Lower leg skin (tissue), 3 donors: ENCODE data around the gene SPATA13.

Source experiments
- POLR2A ChIP-seq, 2 donors: fragments of 450-650 bp; IDR thresholded peaks; one replicate each; pipeline ENCODE4 v1.6.1; 2016 to 2017; ENCODE audit warnings: antibody characterized with exemption in 2 of 2, mild to moderate bottlenecking in 1 of 2, moderate library complexity in 1 of 2
- TF ChIP-seq, protein P1 (sequence below), 3 donors: fragments of 450-650 bp; IDR thresholded peaks; one replicate each; pipeline ENCODE4 v1.5.1; 2016; ENCODE audit warnings: antibody characterized with exemption in 3 of 3, mild to moderate bottlenecking in 3 of 3, moderate library complexity in 2 of 3

DNA sequence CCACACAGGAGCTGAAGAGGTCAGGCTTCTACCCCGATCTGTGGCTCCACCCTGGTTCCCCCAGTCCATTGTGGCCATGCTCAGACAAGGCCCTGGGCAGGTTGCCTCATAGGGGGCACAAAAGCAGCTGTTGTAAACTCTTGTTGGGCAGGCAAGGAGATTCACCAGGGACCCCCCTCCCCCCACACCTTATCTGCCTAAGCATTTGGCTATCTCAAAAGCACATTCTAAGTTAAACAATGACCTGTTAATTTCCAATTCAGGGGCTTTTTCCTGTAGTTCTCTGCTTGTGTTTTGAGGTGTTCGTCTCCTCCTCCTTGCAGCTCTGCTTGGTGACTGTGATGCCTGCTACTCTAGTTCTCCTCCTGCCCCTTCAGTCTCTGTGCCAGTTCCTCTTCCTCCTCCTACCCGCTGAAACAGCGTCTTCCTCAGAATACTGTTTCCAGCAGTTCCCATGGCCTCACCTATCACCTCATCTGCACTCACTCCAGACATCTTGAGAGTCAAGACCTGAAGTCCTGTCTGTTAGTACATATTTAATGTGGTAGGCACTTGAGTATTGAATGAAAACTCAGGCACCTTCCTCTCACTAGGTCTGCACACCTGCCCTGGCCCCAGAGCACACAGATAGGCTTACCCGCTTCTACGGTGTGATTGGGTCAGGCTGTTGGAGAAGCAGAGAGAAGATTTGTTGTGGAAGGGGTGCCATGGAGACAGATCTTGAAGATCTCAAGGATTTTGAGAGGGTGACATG, 31.7 kb downstream of the SPATA13 start:
- TF ChIP-seq, protein P1, sequence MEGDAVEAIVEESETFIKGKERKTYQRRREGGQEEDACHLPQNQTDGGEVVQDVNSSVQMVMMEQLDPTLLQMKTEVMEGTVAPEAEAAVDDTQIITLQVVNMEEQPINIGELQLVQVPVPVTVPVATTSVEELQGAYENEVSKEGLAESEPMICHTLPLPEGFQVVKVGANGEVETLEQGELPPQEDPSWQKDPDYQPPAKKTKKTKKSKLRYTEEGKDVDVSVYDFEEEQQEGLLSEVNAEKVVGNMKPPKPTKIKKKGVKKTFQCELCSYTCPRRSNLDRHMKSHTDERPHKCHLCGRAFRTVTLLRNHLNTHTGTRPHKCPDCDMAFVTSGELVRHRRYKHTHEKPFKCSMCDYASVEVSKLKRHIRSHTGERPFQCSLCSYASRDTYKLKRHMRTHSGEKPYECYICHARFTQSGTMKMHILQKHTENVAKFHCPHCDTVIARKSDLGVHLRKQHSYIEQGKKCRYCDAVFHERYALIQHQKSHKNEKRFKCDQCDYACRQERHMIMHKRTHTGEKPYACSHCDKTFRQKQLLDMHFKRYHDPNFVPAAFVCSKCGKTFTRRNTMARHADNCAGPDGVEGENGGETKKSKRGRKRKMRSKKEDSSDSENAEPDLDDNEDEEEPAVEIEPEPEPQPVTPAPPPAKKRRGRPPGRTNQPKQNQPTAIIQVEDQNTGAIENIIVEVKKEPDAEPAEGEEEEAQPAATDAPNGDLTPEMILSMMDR (IDR thresholded peaks at IDR 0.05), result no peak
- no peak for TF ChIP-seq POLR2A (IDR thresholded peaks at IDR 0.05)
